Measurements from ENCODE around the gene ESPN. TPM values are rescaled to one million over a fixed set of nuclear protein-coding genes. Genes with fewer than 3 reads are reported as not detected.
"Not testable (repeated sequence)": the region's sequence is repeated elsewhere in the genome, so short reads cannot be mapped to it uniquely, and the experiment has no call there.

The ESPN gene
- total and polyA plus RNA-seq, 12 donors = 0.16 to 10.8 (median 6.1) TPM

DNA sequence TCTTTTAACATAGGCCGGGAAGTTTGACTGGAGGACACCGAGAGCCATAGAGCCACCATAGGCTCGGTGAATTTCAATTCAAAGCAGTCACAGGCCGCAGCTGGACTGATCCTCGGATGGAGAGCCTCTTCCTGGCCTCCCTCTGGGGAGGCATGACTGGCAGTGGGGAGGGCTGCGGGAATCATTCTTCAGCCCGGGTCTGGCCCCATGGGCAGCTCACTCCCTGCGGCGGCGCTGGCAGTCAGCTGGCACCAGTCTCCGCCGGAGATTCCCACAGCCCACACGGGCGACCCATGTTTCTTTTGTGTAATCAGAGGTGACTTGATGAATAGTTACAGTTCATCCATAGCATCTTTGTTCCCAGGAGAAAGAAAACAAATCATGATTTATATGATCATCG lies 10.6 kb downstream of the ESPN start:
- H3K4me3 ChIP-seq = no peak overlapping the region
- no peaks in the 10 kb centered on the region for H3K36me3 ChIP-seq (replicated peaks in 1 of 2)
- no peak for TF ChIP-seq POLR2A (IDR thresholded peaks at IDR 0.05)
- TF ChIP-seq, protein P1, sequence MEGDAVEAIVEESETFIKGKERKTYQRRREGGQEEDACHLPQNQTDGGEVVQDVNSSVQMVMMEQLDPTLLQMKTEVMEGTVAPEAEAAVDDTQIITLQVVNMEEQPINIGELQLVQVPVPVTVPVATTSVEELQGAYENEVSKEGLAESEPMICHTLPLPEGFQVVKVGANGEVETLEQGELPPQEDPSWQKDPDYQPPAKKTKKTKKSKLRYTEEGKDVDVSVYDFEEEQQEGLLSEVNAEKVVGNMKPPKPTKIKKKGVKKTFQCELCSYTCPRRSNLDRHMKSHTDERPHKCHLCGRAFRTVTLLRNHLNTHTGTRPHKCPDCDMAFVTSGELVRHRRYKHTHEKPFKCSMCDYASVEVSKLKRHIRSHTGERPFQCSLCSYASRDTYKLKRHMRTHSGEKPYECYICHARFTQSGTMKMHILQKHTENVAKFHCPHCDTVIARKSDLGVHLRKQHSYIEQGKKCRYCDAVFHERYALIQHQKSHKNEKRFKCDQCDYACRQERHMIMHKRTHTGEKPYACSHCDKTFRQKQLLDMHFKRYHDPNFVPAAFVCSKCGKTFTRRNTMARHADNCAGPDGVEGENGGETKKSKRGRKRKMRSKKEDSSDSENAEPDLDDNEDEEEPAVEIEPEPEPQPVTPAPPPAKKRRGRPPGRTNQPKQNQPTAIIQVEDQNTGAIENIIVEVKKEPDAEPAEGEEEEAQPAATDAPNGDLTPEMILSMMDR (IDR thresholded peaks at IDR 0.05) = no peak
- no peak for DNase-seq
- H3K4me1 ChIP-seq (replicated peaks in 1 of 2) = no peaks in the 10 kb centered on the region
- H3K9me3 ChIP-seq (replicated peaks in 1 of 3) = no peaks in the 10 kb centered on the region
- H3K27ac ChIP-seq = no peak overlapping the region
- H3K27me3 ChIP-seq = no peaks in the 10 kb centered on the region
- intact Hi-C loops (cut with DNase I) = no loop called here
- WGBS, 4 donors = 73 to 86% (median 80%) methylated on average over 13 to 15 of the region's 15 CpGs

- 73 to 100% (median 89%) methylated on average over 1 to 3 of the region's 3 CpGs for WGBS, 4 donors
- intact Hi-C loops (cut with DNase I) = no loop called here
Measured at GRCh38 chr1:6435547-6435946, 11.0 kb downstream of the ESPN start.

GRCh38 chr1:6436277-6436676 lies 11.7 kb downstream of the ESPN start:
- H3K36me3 ChIP-seq (replicated peaks in 1 of 2); H3K4me1 ChIP-seq (replicated peaks in 1 of 2); H3K27ac ChIP-seq; intact Hi-C loops (cut with DNase I); H3K4me3 ChIP-seq; H3K9me3 ChIP-seq (replicated peaks in 1 of 3); H3K27me3 ChIP-seq; DNase-seq: not testable (repeated sequence)
- WGBS, 4 donors = 77 to 80% (median 79%) methylated on average over 3 of the region's 3 CpGs

More at GRCh38 chr1:6435547-6435946, 11.0 kb downstream of the ESPN start:
- TF ChIP-seq, protein P1 (IDR thresholded peaks at IDR 0.05) = no peak
- TF ChIP-seq POLR2A (IDR thresholded peaks at IDR 0.05) = no peak
- Histone ChIP-seq H3K4me1 (replicated peaks in 1 of 2) (no peaks in the 10 kb centered on the region), H3K4me3 (no peak overlapping the region), H3K27ac (no peak overlapping the region), H3K9me3 (replicated peaks in 1 of 3) (no peaks in the 10 kb centered on the region), H3K36me3 (replicated peaks in 1 of 2) (no peaks in the 10 kb centered on the region), H3K27me3 (no peaks in the 10 kb centered on the region)
- DNase-seq = no peak

- 36 to 52% (median 49%) methylated on average over 13 to 22 of the region's 22 CpGs for WGBS, 4 donors
- H3K36me3 ChIP-seq (replicated peaks in 1 of 2); H3K27me3 ChIP-seq; H3K4me1 ChIP-seq (replicated peaks in 1 of 2); intact Hi-C loops (cut with DNase I); H3K27ac ChIP-seq; H3K4me3 ChIP-seq; H3K9me3 ChIP-seq (replicated peaks in 1 of 3): not testable (repeated sequence)
- DNase-seq = peak in 3 of 7 donors; percentile 27 to 56 (median 48)
- TF ChIP-seq, protein P1 (IDR thresholded peaks at IDR 0.05) = peak in 2 of 6 experiments; percentile 11 to 29
Measured at GRCh38 chr1:6437012-6437700, 12.6 kb downstream of the ESPN start.

GRCh38 chr1:6438047-6438525 lies 13.5 kb downstream of the ESPN start:
- intact Hi-C loops (cut with DNase I) = no loop called here
- peak; percentile 42 to 80 (median 64) for DNase-seq

More at GRCh38 chr1:6438047-6438525, 13.5 kb downstream of the ESPN start:
- no peaks in the 10 kb centered on the region for H3K9me3 ChIP-seq (replicated peaks in 1 of 3)
- H3K27ac ChIP-seq = no peak overlapping the region
- H3K27me3 ChIP-seq = no peaks in the 10 kb centered on the region
- H3K4me1 ChIP-seq (replicated peaks in 1 of 2) = no peaks in the 10 kb centered on the region
- 5 to 13% (median 7%) methylated on average over 4 to 5 of the region's 5 CpGs for WGBS, 4 donors
- H3K36me3 ChIP-seq (replicated peaks in 1 of 2) = no peaks in the 10 kb centered on the region
- TF ChIP-seq POLR2A (IDR thresholded peaks at IDR 0.05) = no peak
- TF ChIP-seq, protein P1 (IDR thresholded peaks at IDR 0.05) = peak; percentile 77 to 92 (median 86)
- no peak overlapping the region for H3K4me3 ChIP-seq

Data from adrenal gland (tissue), 12 donors.